HK-2 (cell line): ENCODE measurements around the gene MED22.
A peak's percentile ranks its signal among the peaks of the same experiment; 100 is the strongest.

Source experiments
- DNase-seq: peaks from one replicate; pipeline ENCODE4 v3.0.0-alpha.2; 2018; ENCODE audit not compliant: unreplicated experiment

The MED22 gene

GRCh38 chr9:133375724-133376654 lies 28.1 kb upstream of the MED22 start, which contains the start of the genes STKLD1 and SURF4:
Gene STKLD1 (plus strand): TSS chr9:133376366. CDS start chr9:133376474, 108 bp downstream.
Gene SURF4 (minus strand): TSS chr9:133376060. CDS start chr9:133375969, 91 bp downstream.
- DNase-seq, result peak; percentile 96

GRCh38 chr9:133375116-133375723 lies 27.3 kb upstream of the MED22 start:
- peak; percentile 49 for DNase-seq

- DNase-seq, result no peak
These were observed 26.7 kb upstream of the MED22 start for GRCh38 chr9:133374612-133375115.

GRCh38 chr9:133372144-133372543 lies 24.2 kb upstream of the MED22 start:
- DNase-seq, result no peak

GRCh38 chr9:133371261-133371711 lies 23.4 kb upstream of the MED22 start:
- DNase-seq, result no peak

GRCh38 chr9:133370685-133371084 lies 22.8 kb upstream of the MED22 start:
- DNase-seq, result no peak

- DNase-seq, result no peak
These were observed 22.0 kb upstream of the MED22 start for GRCh38 chr9:133369933-133370332.

GRCh38 chr9:133369422-133369821 lies 21.5 kb upstream of the MED22 start:
- DNase-seq, result no peak

- no peak for DNase-seq
These were observed 20.4 kb upstream of the MED22 start for GRCh38 chr9:133368249-133368881.

- no peak for DNase-seq
These were observed 19.8 kb upstream of the MED22 start for GRCh38 chr9:133367778-133368177.

GRCh38 chr9:133367221-133367620 lies 19.3 kb upstream of the MED22 start:
- no peak for DNase-seq

GRCh38 chr9:133366435-133366834 lies 18.5 kb upstream of the MED22 start:
- no peak for DNase-seq

- no peak for DNase-seq
These were observed 14.6 kb upstream of the MED22 start for GRCh38 chr9:133362359-133363044.

- DNase-seq, result no peak
These were observed 13.7 kb upstream of the MED22 start for GRCh38 chr9:133361507-133362092.

- DNase-seq, result no peak
These were observed 12.8 kb upstream of the MED22 start for GRCh38 chr9:133360400-133361393.

GRCh38 chr9:133359399-133360175 lies 11.7 kb upstream of the MED22 start:
- no peak for DNase-seq

- no peak for DNase-seq
These were observed 9.7 kb upstream of the MED22 start for GRCh38 chr9:133357656-133358055.

GRCh38 chr9:133356391-133357091 lies 8.6 kb upstream of the MED22 start, which contains the start of the genes SURF1 and SURF2:
Gene SURF1 (minus strand): TSS chr9:133356487. CDS start chr9:133356453, 34 bp downstream.
Gene SURF2 (plus strand): TSS chr9:133356550. CDS start chr9:133356593, 43 bp downstream.
- peak; percentile 82 for DNase-seq
